IgD-negative memory B cell (primary cell): ENCODE results near the gene ATXN1. TPM values are rescaled to one million over a fixed set of nuclear protein-coding genes. Genes with fewer than 3 reads are reported as not detected.

ENCODE experiments used
- H3K27ac Mint-ChIP-seq, 3 donors: one replicate each; pipeline ENCODE4 v1.8.0; 2020 to 2022; ENCODE audit warnings: mild to moderate bottlenecking in 3 of 3, mixed read lengths in 3 of 3, moderate library complexity in 1 of 3
- H3K27me3 Mint-ChIP-seq: one replicate; pipeline ENCODE4 v1.8.0; 2021; ENCODE audit warnings: mixed read lengths
- H3K36me3 Mint-ChIP-seq: one replicate; pipeline ENCODE4 v1.8.0; 2020; ENCODE audit warnings: mild to moderate bottlenecking, mixed read lengths
- H3K4me1 Mint-ChIP-seq, 3 donors: one replicate each; pipeline ENCODE4 v1.8.0; 2020 to 2022; ENCODE audit warnings: mixed read lengths in 3 of 3, mild to moderate bottlenecking in 1 of 3
- H3K4me3 Mint-ChIP-seq, 4 donors: one replicate each; pipeline ENCODE4 v1.8.0; 2020 to 2022; ENCODE audit warnings: mild to moderate bottlenecking in 4 of 4, mixed read lengths in 4 of 4, moderate library complexity in 3 of 4
- H3K9me3 Mint-ChIP-seq, 3 donors: one replicate each; pipeline ENCODE4 v1.8.0; 2020 to 2021; ENCODE audit warnings: mixed read lengths in 3 of 3, mild to moderate bottlenecking in 1 of 3
- polyA plus RNA-seq: library from polyadenylated mRNA; unstranded; fragments of 300-500 nt; fragmentation: Illumina TruSeq; gene quantifications from one replicate; pipeline ENCODE4 v1.2.3, GENCODE V29; 2021

ATXN1 gene
- polyA plus RNA-seq, 1 donor from 2014 or later: 5.0 TPM

DNA sequence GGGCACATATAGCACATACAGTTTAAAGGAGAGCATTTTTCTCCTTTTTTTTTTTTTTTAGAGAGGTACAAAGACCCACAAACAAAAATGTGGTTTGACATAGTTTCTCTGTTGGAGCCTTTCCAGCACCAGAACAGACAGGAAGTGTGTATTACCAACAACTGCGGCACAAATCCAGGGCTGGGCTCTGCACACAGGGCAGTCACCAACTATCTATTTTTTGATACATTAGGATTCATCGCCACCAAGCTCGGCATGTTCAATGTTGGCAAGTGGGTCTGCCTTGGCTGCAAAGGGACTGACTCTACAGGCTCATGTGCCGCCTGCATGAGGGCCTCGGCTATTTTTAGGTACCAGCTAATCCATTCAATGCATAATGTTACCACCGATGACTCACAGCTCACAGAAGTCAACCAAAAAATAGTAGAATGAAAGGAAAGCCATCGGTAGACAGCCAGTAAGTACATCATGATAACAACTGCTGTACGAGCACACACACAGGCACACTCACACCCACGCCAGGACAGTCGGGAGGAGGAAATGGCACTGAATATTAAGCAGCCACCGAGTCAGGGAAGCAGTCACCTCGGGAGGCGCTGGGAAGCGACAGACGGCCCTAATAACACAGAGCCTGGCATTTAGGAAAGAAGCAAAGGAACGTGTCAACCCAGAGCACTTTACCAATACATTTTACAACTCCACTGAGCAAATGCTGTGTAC lies 441.3 kb downstream of the ATXN1 start:
- peak overlapping the region in 2 of 4 donors; percentile 23 to 89 for H3K4me3 Mint-ChIP-seq
- H3K4me1 Mint-ChIP-seq: peaks cover 23 to 32% (median 25%) of the 10 kb centered on the region in 3 donors
- peaks cover 2% of the 10 kb centered on the region for H3K36me3 Mint-ChIP-seq
- H3K27ac Mint-ChIP-seq: peak overlapping the region in 2 of 3 donors; percentile 13 to 69
- peaks cover 0 to 2% (median 0%) of the 10 kb centered on the region in 3 donors for H3K9me3 Mint-ChIP-seq
- H3K27me3 Mint-ChIP-seq: no peaks in the 10 kb centered on the region

DNA sequence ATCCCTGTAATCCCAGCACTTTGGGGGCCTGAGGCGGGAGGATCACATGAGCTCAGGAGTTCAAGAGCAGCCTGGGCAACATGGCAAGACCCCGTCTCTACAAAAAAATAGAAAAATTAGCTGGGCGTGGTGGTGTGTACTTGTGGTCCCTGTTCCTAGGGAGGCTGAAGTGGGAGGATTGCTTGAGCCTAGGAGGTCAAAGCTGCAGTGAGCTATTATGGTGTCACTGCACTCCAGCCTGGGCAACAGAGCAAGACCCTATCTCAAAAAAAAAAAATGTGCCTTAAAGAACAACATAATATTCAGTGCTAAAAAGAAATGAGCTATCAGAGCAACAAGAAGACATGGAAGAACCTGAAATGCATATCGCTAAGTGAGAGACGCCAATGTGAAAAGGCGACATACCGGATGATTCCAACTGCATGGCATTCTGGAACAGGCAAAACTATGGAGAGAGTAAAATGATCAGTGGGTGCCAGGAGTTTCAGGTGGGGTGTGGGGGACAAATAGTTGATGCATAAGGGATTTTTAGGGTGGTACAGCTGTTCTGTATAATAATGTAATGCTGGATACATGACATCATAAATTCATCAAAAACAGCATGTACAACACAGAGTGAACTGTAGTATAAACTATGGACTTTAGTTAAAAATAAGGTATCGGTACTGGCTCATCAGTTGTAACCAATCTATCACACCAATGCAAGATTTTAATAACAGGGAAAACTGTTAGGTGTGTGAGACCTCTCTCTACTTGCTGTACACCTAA lies 442.1 kb downstream of the ATXN1 start:
- peaks cover 23 to 32% (median 23%) of the 10 kb centered on the region in 3 donors for H3K4me1 Mint-ChIP-seq
- H3K36me3 Mint-ChIP-seq: peaks cover 2% of the 10 kb centered on the region
- peak overlapping the region in 2 of 3 donors; percentile 56 to 69 for H3K27ac Mint-ChIP-seq
- no peaks in the 10 kb centered on the region for H3K27me3 Mint-ChIP-seq
- H3K9me3 Mint-ChIP-seq: no peaks in the 10 kb centered on the region
- peak overlapping the region in 2 of 4 donors; percentile 29 to 69 for H3K4me3 Mint-ChIP-seq

GRCh38 chr6:16318538-16318937 lies 442.7 kb downstream of the ATXN1 start:
- Mint-ChIP-seq H3K4me1 (peaks cover 22 to 30% (median 23%) of the 10 kb centered on the region in 3 donors), H3K4me3 (peak overlapping the region in 2 of 4 donors; percentile 29 to 69), H3K27ac (peak overlapping the region in 1 of 3 donors; percentile 71), H3K9me3 (no peaks in the 10 kb centered on the region), H3K27me3 (no peaks in the 10 kb centered on the region), H3K36me3 (peaks cover 2% of the 10 kb centered on the region)

DNA sequence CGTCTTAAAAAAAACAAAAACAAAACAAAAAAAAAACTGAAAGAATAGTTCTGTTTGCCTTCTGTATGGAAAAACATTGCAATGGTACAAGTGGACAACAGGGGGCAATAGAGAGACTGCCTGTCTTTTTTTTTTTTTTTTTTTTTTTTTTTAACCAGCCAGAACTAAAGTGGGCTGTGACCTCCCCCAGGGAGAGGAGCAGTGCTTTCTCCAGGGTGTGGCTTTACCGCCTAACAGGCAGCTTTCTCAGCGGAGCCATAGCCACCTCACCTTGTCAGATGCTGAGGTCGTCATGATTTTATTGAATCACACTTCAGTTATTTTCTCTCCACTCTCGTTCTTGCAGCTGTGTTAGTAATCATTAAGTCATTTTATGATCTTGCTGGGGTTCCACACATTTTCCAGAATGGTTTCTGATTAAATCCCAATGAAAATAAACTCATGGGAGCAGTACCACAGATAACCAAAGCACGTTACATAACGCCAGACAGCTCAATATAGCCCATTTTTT lies 444.5 kb downstream of the ATXN1 start:
- H3K27me3 Mint-ChIP-seq: no peaks in the 10 kb centered on the region
- no peaks in the 10 kb centered on the region for H3K36me3 Mint-ChIP-seq
- H3K9me3 Mint-ChIP-seq: no peaks in the 10 kb centered on the region
- H3K27ac Mint-ChIP-seq: peak overlapping the region in 1 of 3 donors; percentile 81
- peaks cover 11 to 21% (median 16%) of the 10 kb centered on the region in 3 donors for H3K4me1 Mint-ChIP-seq
- no peak overlapping the region for H3K4me3 Mint-ChIP-seq

DNA sequence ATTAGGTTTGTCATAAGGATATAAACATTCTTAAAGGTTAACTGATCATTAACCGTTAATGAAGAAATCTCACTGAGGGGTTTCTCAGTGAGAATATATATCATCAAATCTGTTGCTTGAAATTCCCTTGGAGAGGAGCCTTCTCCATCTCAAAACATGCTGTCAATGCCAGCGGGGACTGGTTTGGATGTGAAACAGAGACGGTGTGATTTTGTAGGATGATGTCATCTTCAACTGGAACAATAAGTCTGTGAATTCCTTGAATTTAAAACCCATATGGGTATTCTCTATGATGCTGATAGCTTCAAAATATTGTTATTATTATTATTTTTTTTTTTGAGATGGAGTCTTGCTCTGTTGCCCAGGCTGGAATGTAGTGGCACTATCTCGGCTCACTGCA lies 447.0 kb downstream of the ATXN1 start:
- Mint-ChIP-seq H3K27ac (no peak overlapping the region), H3K36me3 (peaks cover 2% of the 10 kb centered on the region), H3K27me3 (no peaks in the 10 kb centered on the region), H3K4me3 (no peak overlapping the region), H3K4me1 (peaks cover 2 to 10% (median 9%) of the 10 kb centered on the region in 3 donors), H3K9me3 (no peaks in the 10 kb centered on the region)

GRCh38 chr6:16313732-16314131 lies 447.5 kb downstream of the ATXN1 start:
- H3K36me3 Mint-ChIP-seq: peaks cover 4% of the 10 kb centered on the region
- H3K27me3 Mint-ChIP-seq: no peaks in the 10 kb centered on the region
- peaks cover 0 to 10% (median 6%) of the 10 kb centered on the region in 3 donors for H3K4me1 Mint-ChIP-seq
- H3K9me3 Mint-ChIP-seq: no peaks in the 10 kb centered on the region
- no peak overlapping the region for H3K4me3 Mint-ChIP-seq
- no peak overlapping the region for H3K27ac Mint-ChIP-seq

GRCh38 chr6:16311763-16312162 lies 449.5 kb downstream of the ATXN1 start:
- Mint-ChIP-seq H3K36me3 (peaks cover 4% of the 10 kb centered on the region), H3K27ac (no peak overlapping the region), H3K27me3 (peaks cover under 1% of the 10 kb centered on the region), H3K4me1 (peaks cover 0 to 5% (median 3%) of the 10 kb centered on the region in 3 donors), H3K4me3 (no peak overlapping the region), H3K9me3 (no peaks in the 10 kb centered on the region)

DNA sequence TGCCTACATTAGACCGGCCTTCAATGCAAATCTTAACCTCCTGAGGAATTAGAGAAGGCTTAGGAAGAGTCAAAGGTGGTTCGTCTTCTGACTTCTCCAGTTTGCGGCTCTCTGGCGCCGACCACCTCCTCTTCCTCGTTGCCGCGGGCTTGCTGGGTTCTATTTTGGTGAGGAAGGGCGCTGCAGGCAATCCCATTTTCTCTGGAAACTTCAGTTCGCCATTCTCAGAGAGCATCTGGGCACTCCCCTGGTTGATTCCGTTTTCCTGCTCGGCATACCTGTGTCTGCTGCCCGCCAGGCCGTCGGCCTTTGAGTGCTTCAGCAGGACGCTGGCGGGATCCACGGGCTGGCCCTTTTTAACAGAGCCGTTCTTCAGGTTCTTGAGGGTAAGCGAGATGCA lies 454.9 kb downstream of the ATXN1 start:
- peak overlapping the region; percentile 72 to 96 (median 88) for H3K4me3 Mint-ChIP-seq
- no peaks in the 10 kb centered on the region for H3K9me3 Mint-ChIP-seq
- peaks cover 4% of the 10 kb centered on the region for H3K27me3 Mint-ChIP-seq
- peaks cover 16 to 18% (median 16%) of the 10 kb centered on the region in 3 donors for H3K4me1 Mint-ChIP-seq
- H3K36me3 Mint-ChIP-seq: peaks cover 7% of the 10 kb centered on the region
- H3K27ac Mint-ChIP-seq: peak overlapping the region in 2 of 3 donors; percentile 11 to 83

- Mint-ChIP-seq H3K9me3 (no peaks in the 10 kb centered on the region), H3K4me1 (peaks cover 16 to 18% (median 16%) of the 10 kb centered on the region in 3 donors), H3K4me3 (peak overlapping the region; percentile 72 to 96 (median 88)), H3K36me3 (peaks cover 7% of the 10 kb centered on the region), H3K27me3 (peaks cover 4% of the 10 kb centered on the region), H3K27ac (peak overlapping the region; percentile 11 to 83 (median 61))
These were observed 455.5 kb downstream of the ATXN1 start for GRCh38 chr6:16305788-16306187.

DNA sequence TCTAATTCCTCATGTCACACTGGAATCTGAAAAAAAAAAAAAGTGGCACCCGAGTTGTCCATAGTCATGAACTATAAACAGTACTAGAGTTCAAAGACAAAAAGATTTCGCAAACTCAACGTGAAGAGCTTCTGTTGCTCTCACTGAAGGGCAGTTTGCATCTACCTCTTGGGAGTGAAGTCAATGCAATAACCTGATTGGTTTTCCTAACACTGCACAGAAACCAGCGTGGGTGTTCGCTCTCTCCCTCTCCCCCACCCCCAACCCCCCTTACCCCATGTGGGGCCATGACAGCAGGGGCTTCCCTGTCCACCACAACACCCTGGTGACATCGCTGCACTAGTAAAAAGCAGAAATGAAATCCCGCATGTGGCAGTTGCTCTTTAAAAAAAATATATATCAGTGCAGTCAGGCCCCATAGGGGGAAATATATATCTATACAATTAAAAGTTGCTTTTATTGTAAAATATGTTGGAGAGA lies 456.0 kb downstream of the ATXN1 start:
- H3K27ac Mint-ChIP-seq: peak overlapping the region in 2 of 3 donors; percentile 11 to 83
- H3K36me3 Mint-ChIP-seq: peaks cover 7% of the 10 kb centered on the region
- H3K9me3 Mint-ChIP-seq: no peaks in the 10 kb centered on the region
- H3K4me1 Mint-ChIP-seq: peaks cover 16 to 18% (median 16%) of the 10 kb centered on the region in 3 donors
- H3K4me3 Mint-ChIP-seq: peak overlapping the region; percentile 72 to 96 (median 88)
- peaks cover 4% of the 10 kb centered on the region for H3K27me3 Mint-ChIP-seq

- Mint-ChIP-seq H3K27ac (peak overlapping the region in 1 of 3 donors; percentile 32), H3K27me3 (peaks cover 4% of the 10 kb centered on the region), H3K9me3 (no peaks in the 10 kb centered on the region), H3K4me3 (no peak overlapping the region), H3K36me3 (peaks cover 4% of the 10 kb centered on the region), H3K4me1 (peaks cover 16 to 18% (median 16%) of the 10 kb centered on the region in 3 donors)
These were observed 458.3 kb downstream of the ATXN1 start for GRCh38 chr6:16302721-16303552.

- peaks cover 4% of the 10 kb centered on the region for H3K36me3 Mint-ChIP-seq
- H3K4me1 Mint-ChIP-seq: peaks cover 12 to 18% (median 16%) of the 10 kb centered on the region in 3 donors
- peaks cover under 1% of the 10 kb centered on the region for H3K27me3 Mint-ChIP-seq
- H3K4me3 Mint-ChIP-seq: no peak overlapping the region
- peak overlapping the region in 2 of 3 donors; percentile 60 for H3K27ac Mint-ChIP-seq
- H3K9me3 Mint-ChIP-seq: no peaks in the 10 kb centered on the region
These were observed 459.7 kb downstream of the ATXN1 start for GRCh38 chr6:16301511-16301910.

GRCh38 chr6:16299861-16300260 lies 461.4 kb downstream of the ATXN1 start:
- Mint-ChIP-seq H3K27me3 (peaks cover 1% of the 10 kb centered on the region), H3K4me3 (no peak overlapping the region), H3K9me3 (no peaks in the 10 kb centered on the region), H3K27ac (no peak overlapping the region), H3K36me3 (peaks cover 4% of the 10 kb centered on the region), H3K4me1 (peaks cover 4 to 5% (median 4%) of the 10 kb centered on the region in 3 donors)

- Mint-ChIP-seq H3K27ac (no peak overlapping the region), H3K36me3 (peaks cover 1% of the 10 kb centered on the region), H3K27me3 (peaks cover 3% of the 10 kb centered on the region), H3K9me3 (no peaks in the 10 kb centered on the region), H3K4me1 (peaks cover 0 to 3% (median 0%) of the 10 kb centered on the region in 3 donors), H3K4me3 (no peak overlapping the region)
These were observed 465.1 kb downstream of the ATXN1 start for GRCh38 chr6:16296061-16296670.
